GM19238 (cell line): ENCODE results near the gene OPN1LW.
"Not testable (repeated sequence)": the region's sequence is repeated elsewhere in the genome, so short reads cannot be mapped to it uniquely, and the experiment has no call there.

Experiments used
- DNase-seq: peaks from one replicate; pipeline ENCODE4 v3.0.0; 2011; ENCODE audit warnings: low spot score; ENCODE audit not compliant: insufficient read length

OPN1LW gene

GRCh38 chrX:154144010-154144409 is at the start of gene OPN1LW:
Gene OPN1LW, plus strand, starts transcription at chrX:154144243. Its CDS starts 41 bp downstream, at chrX:154144284.
- not testable (repeated sequence) for DNase-seq

- DNase-seq: no peak
These were observed 49.2 kb upstream of the OPN1LW start for GRCh38 chrX:154094833-154095232.

DNA sequence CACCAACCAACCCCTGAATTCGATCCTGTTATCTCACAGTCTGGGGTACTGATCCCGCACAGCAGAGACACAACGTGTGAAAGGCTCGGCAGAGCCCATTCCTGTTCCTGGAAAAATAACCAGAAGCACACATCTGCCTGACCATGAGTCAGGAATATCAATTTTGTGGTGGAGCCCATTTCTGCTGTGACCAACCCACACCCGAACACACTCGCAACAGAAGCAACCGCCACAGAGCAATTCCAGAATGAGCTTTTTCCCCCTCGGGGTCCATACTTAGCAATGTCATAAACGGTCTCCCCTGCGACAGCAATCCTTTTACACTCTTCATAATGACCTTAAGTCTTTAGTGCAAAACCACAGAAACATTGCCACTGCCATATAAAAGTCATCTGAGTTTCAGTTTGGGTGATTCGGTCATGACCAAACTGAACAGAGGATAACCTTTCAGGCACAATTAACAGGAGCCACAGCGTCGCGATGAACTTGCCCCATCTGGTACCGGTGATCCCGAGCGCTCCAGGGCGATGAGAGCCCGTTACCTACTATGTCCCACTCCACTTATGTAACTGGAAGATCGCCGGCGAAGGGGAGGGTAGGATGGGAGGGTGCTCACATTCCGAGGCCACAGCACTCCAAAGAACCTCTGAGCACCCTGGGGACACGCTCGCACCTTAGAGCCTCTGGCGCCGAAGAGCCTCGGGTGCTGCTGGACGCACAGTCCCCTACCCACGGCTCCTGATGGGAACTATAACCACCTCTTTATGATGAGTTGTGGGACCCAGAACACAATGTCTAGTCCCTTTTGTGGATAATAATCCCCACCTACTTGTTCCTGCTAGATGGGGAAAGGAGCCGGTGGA is 47.7 kb upstream of the OPN1LW start:
- DNase-seq: no peak

GRCh38 chrX:154097003-154097588 is 46.9 kb upstream of the OPN1LW start:
- peak; percentile 70 for DNase-seq

DNA sequence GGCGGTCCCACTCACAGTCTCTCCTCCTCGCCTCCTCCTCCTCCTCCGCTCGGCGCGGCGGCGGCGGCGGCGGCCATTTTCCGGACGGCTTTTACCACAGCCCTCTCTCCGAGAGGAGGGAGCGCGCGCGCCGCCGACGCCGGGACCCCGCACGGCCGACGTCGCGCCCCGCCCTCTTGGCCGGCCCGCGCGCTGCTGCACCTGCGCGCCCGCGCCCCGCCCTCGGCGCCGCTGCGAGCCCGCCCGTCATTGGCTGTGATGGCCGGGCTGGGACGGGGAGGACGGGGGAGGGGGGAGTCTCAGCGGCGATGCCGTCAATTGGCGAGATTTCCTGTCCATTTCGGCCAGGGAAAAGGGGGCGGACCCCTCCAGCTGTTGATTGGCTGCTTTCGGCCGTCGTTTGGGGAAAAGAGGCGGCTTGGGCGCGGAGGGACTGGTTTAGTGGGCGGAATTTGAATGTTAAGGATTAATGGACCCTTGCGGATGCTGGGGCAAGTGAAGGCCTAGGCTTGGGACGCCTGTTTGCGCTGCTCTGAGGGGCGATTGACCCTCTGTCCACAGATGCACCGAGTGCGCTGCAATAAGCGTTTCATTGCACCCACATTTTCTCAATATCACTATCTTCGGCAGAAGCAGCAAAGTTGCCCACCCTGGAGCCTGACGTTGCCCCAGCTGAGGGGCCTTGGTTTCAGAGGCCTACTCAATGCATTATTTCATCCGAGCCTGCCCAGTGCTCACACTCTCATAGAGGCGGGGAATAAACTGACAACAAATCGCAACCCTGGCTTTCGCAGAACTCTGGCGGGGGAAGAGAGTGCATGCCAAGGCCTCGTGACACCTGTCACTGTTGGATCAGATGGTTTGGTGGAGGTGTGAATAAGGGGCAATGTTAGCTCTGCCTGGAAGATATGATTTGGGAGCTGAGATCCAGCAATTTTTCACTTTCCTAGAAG is 46.2 kb upstream of the OPN1LW start, which contains the start of gene MECP2:
Gene MECP2 (minus strand): TSS at position 129 of the 953 bp plus-strand sequence.
- peak; percentile 89 for DNase-seq

DNA sequence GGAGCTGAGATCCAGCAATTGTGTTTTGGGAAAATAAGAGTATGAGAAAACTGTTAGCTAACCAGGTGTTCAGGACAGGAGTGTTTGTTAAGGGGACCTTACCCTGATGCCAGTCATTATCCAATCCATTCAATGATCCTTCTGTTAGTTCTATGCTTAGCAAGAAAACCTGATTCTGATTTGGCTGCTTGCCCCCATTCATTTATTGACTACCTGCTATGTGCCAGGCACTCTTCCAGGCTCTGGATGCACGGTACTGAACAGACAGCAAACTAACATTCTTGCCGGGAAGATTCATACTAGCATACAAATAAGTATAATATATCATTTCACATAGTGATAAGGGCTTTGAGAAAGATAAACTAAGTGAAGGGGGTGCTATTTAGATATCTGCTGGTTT is 45.5 kb upstream of the OPN1LW start:
- no peak for DNase-seq

- no peak for DNase-seq
These were observed 30.3 kb upstream of the OPN1LW start for GRCh38 chrX:154113729-154114128.

GRCh38 chrX:154114652-154115051 is 29.4 kb upstream of the OPN1LW start:
- no peak for DNase-seq

DNA sequence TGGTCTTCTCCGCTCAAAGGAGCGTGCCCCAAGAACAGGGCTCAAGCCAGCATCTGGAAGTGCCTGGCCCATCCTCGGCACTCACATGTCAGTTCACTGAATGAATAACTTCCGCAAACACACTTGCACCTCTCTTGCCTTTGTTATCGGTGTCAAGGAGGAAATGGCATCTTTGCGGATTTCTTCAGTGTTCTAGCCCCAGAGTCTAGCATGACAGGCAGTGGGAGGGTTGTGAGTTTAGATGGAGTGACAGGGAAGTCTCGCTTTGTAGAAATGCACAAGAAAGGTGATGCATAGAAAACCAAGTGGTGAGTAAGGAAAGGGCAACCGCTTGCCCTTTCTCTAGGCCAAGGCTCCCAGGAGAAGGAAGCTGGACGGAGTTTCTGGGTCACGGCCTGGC is 29.0 kb upstream of the OPN1LW start:
- no peak for DNase-seq

GRCh38 chrX:154115750-154116149 is 28.3 kb upstream of the OPN1LW start:
- no peak for DNase-seq

DNA sequence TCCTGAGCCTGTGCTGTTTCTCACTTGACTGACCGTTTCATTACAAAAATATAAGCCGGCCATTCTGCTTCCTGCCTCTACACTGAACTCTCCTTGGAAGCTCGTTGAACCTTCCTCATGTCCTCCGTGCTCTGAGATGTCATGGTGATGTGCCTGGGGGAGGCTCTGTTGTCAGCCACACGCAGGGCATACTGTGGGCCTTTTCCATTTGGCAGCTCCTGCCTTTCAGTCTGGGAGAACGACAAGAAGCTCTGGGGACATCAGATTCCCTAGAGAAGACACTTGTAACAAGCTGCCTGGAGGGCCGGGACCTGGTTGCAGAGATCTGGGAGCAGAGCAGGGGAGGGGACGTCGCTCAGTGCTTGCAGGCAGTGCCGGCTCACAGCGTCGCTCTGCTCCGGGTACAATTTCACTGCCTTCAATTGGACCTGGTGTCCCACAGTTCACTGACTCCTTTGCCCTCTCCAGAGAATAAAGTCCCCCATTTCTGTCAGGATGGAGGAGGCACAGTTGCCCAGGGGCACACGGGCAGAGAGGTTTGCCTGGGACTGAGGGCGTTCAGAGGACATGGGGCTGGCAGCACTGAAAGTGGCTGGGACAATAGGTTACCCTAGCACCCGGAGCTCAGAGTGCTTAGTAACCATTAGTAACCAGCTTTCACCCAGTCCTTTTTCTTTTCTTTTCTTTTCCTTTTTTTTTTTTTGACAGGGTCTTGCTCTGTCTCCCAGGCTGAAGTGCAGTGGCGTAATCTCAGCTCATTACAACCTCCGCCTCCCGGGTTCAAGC is 27.4 kb upstream of the OPN1LW start:
- no peak for DNase-seq

DNA sequence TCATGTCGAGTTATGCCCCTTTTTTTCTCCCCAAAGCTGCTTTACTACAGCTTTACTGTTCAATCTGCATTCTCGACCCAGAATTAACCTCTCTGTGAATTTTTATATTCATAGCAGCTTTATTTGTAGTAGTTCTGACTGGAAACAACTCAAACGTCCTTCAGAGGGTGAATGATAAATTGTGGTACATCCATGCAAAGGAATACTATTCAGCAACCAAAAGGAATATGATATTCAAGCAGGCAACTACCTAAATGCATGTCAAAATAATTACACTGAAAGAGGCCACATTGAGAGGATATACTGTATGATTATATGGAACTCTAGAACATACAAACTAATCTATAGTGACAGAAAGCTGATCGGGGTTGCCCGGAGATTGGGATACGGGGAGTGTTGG is 26.5 kb upstream of the OPN1LW start:
- no peak for DNase-seq

GRCh38 chrX:154120567-154120966 is 23.5 kb upstream of the OPN1LW start:
- DNase-seq: no peak

- no peak for DNase-seq
These were observed 22.8 kb upstream of the OPN1LW start for GRCh38 chrX:154121207-154121606.

GRCh38 chrX:154121961-154122360 is 22.1 kb upstream of the OPN1LW start:
- DNase-seq: no peak

- DNase-seq: no peak
These were observed 20.5 kb upstream of the OPN1LW start for GRCh38 chrX:154123241-154124219.

DNA sequence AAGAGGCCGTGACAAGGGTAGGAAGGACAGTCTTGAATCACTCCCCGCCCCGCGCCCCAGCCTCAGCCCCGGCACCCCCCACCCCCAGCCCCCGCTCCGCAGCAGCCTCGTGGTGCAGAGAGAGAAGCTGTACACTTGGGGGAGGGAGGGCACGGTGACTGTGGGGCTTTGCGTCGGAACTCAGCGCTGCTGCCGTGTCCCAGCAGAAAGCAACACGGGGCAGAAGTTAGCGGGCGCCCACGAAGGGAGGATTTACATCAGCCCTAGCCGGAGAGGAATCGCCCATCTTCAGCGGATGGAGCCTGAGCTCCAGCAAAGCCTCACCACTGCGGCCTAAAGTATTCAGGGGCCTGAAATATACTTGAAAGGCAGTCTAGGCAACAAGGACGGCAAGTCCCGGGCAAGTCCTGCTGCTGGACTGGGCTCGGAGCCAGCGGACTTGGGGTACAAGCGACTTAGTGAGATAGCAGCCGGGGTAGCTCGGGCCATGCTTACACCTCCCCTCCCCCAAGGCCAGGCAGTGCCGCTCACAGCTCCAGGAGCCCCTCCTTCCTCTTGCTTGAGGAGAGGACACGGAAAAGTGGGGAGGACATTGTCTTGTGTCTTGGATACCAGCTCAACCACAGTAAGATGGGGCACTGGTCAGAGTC is 18.5 kb upstream of the OPN1LW start:
- no peak for DNase-seq

GRCh38 chrX:154126101-154126500 is 17.9 kb upstream of the OPN1LW start:
- DNase-seq: no peak

- DNase-seq: no peak
These were observed 12.1 kb upstream of the OPN1LW start for GRCh38 chrX:154131955-154132354.
